ENCODE data around the gene ZNF493.

The ZNF493 gene

GRCh38 chr19:21463449-21464105 is 66.6 kb downstream of the ZNF493 start:
- no peak for DNase-seq (ENCODE audit: low read depth)

DNA sequence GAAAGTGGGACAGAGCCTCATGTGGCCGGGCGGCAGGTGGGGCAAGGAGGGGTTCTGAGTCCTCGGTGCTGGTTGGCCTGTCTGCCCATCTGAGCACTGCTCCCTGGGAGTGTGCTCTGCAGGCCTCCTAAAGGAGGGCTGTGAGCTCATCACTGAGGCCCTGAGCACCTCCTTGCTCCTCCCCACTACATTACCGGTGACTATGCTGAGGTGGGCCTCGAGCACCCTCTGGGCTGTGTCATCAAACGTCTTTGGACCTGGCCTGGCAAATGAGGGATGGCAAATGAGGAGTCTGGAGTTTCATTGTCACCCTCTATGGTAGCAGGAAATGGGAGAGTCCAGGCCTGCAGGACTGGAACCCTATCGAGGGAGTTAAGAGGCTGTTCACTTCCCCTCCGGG is 69.7 kb downstream of the ZNF493 start:
- DNase-seq (ENCODE audit: low read depth) = no peak

- DNase-seq (ENCODE audit: low read depth) = no peak
Observed at GRCh38 chr19:21468791-21469190, 71.9 kb downstream of the ZNF493 start.

DNA sequence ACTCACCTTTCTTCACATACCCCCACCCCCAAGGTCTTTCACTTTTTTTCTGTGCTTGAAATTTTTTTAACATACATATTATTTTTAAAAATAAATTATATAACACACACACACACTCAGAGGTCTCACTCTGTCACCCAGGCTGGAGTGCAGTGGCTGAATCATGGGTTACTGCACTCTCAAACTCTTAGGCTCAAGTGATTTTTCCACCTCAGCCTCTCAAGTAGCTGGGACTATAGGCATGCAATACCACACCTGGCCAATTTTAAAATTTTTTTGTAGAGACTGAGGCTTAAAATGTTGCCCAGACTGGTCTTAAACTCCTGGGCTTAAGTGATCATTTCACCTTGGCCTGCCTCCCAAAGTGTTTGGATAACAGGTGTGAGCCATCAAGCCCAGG is 75.6 kb downstream of the ZNF493 start:
- DNase-seq (ENCODE audit: low read depth) = no peak

DNA sequence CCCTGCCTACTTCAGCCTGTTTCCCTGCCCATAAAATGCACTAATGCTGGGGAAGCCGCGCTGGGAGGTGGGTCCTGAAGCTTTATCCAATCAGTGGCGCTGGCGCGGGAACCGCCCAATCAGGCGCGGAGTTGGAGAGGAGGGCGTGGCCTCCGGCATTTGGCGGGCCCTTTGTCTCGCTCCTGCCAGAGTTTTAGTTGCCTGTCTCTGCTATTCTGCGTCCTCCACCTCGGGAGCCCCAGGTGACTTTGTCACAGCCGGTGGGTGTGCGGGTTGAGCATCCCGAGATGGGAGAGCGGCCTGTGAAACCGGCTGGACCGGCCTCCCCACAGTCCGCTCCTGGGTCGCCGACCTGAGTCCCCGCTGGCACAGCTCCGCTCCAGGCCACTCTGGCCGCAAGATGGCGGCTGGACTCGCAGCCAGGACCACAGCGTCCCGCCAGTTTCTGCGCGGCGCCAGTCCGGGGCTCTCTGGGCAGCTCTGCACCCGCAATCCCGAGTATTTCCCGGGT is 77.8 kb downstream of the ZNF493 start:
- peak; percentile 37 for DNase-seq (ENCODE audit: low read depth)
